H4 (cell line): ENCODE data around the gene DUSP6. TPM values are rescaled to one million over a fixed set of nuclear protein-coding genes. Genes with fewer than 3 reads are reported as not detected.

Source experiments
- DNase-seq: peaks from one replicate; pipeline ENCODE4 v3.0.0-alpha.2; 2015; ENCODE audit warnings: low spot score
- total RNA-seq: library from RNA; depleted of rRNA; stranded (reverse); fragments of >200 nt; shearing (Covaris generic); gene quantifications from 2 replicates; pipeline ENCODE4 v1.2.3, GENCODE V29; 2014

The DUSP6 gene
- total RNA-seq, 1 experiment from 2014 or later = 4.0 TPM

GRCh38 chr12:89328151-89329030, 23.9 kb downstream of the DUSP6 start:
- DNase-seq = no peak

GRCh38 chr12:89327486-89328094, 24.7 kb downstream of the DUSP6 start:
- DNase-seq = no peak

- DNase-seq = no peak
Measured at GRCh38 chr12:89326239-89327040, 25.9 kb downstream of the DUSP6 start.

GRCh38 chr12:89325495-89325894, 26.8 kb downstream of the DUSP6 start:
- DNase-seq = no peak

GRCh38 chr12:89324437-89324836, 27.9 kb downstream of the DUSP6 start:
- no peak for DNase-seq

GRCh38 chr12:89323568-89324218, 28.6 kb downstream of the DUSP6 start:
- DNase-seq = no peak

GRCh38 chr12:89320735-89321134, 31.6 kb downstream of the DUSP6 start:
- DNase-seq = no peak

- DNase-seq = no peak
Measured at GRCh38 chr12:89319606-89320005, 32.7 kb downstream of the DUSP6 start.

GRCh38 chr12:89319122-89319521, 33.2 kb downstream of the DUSP6 start:
- DNase-seq = no peak

GRCh38 chr12:89316705-89317139, 35.6 kb downstream of the DUSP6 start:
- DNase-seq = no peak

- no peak for DNase-seq
Measured at GRCh38 chr12:89314060-89314761, 38.1 kb downstream of the DUSP6 start.

- no peak for DNase-seq
Measured at GRCh38 chr12:89311703-89312293, 40.5 kb downstream of the DUSP6 start.

GRCh38 chr12:89309815-89310214, 42.5 kb downstream of the DUSP6 start:
- DNase-seq = no peak

- peak; percentile 9 for DNase-seq
Measured at GRCh38 chr12:89309440-89309802, 42.9 kb downstream of the DUSP6 start.

GRCh38 chr12:89307474-89308253, 44.6 kb downstream of the DUSP6 start:
- DNase-seq = no peak

- no peak for DNase-seq
Measured at GRCh38 chr12:89306827-89307473, 45.4 kb downstream of the DUSP6 start.

GRCh38 chr12:89305373-89305772, 46.9 kb downstream of the DUSP6 start:
- DNase-seq = no peak

- DNase-seq = no peak
Measured at GRCh38 chr12:89299931-89300330, 52.4 kb downstream of the DUSP6 start.

- DNase-seq = no peak
Measured at GRCh38 chr12:89299417-89299816, 52.9 kb downstream of the DUSP6 start.
